EL (cell line): ENCODE results near the gene LCE1A.

ENCODE experiments used
- DNase-seq: peaks from one replicate; pipeline ENCODE4 v3.0.0-alpha.2; 2016

Gene LCE1A

GRCh38 chr1:152870831-152871730 lies 43.8 kb downstream of the LCE1A start:
- peak; percentile 50 for DNase-seq

- DNase-seq: no peak
Observed at GRCh38 chr1:152871731-152872126, 44.5 kb downstream of the LCE1A start.

GRCh38 chr1:152873495-152873894 lies 46.2 kb downstream of the LCE1A start:
- DNase-seq: peak; percentile 49

GRCh38 chr1:152876827-152877226 lies 49.6 kb downstream of the LCE1A start:
- no peak for DNase-seq
